LoVo (cell line): ENCODE measurements around the gene NISCH.

Experiments used
- DNase-seq: peaks from one replicate; pipeline ENCODE4 v3.0.0-alpha.2; 2016; ENCODE audit warnings: low spot score

Gene NISCH

DNA sequence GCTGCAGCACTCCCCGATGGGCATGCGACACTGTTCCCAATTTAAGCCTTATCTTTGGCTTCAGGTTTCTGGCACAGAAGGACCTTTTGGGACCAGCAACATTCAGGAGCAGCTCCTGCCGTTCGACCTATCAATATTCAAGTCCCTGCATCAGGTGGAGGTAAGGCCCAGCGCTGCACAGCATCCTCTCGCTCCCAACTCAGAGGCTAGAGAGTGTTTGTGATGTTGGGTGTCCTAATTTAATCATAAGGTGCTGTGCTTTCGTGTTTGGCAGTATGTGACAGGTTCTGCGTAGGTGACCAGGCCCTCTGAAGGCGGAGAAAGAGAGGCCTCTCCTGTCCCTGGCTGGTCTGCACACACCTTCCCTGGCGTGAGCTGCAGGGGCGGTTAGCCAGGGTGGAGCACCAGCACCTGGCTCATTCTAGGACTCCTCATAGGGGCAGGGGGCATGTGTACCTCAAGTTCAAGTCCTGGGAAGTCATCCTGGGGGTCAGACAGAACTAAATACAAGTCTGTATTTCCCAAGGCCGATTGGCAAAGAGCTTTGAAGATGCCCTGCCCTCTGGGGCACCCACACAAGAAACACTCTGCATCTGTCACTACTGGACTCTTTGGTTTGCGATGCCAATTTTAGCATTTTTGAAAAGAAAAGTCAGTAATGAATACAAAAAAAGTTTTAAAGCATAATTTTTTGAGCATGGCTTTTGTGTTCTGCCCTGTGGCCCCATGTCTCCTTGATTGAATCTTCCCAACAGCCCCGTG lies 17.0 kb downstream of the NISCH start:
- no peak for DNase-seq

DNA sequence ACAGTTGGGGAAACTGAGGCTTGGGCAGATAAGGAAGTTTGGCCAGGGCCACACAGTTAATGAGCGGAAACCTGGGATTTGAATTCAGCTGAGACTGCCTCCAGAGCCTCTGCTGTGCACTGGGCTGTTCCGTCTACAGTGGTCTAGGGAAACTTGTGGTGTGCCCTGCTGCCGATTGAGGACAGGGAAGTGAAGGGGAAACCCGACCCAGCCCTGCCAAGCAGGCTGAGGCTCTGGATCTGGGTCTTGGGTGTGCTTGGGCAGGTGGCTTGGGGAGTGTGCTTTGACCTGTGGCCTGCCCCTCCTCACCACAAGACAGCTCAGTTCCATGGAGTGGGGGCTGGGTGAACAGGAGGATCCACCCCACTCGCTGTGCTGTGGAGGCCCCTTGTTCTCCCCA lies 17.6 kb downstream of the NISCH start:
- DNase-seq = no peak

DNA sequence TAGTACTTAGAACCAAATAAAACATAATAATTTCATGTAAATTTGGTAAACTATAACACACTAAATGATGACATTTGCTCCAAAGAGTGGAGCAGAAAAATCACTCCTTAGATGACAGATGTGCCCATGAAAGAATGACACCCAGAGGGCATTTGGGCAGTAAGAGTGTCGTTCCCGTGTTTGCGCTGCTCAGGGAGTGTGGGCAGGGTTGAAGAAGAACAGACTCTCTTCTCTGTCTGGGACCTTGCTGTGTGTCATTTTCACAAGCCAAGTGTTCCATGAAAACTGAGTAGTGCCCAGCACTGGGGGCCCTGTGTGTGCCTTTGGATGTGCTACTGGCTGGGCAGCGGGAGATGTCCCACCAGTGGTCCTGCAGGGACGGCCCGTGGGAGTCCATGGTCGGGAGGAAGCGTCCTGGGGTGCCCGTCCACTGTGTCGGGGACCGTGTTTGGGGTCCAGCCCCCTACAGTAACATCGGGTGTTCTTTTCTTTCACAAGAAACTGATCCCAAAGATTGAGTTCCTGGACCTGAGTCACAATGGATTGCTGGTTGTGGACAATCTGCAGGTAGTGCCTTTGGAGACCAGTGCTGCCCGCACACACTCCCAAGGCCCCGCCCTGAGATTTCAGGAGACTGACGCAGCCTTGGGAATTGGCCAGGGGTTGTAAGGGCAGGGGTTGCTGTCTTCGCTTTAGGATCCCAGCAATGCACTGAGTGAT lies 21.8 kb downstream of the NISCH start:
- DNase-seq = no peak

DNA sequence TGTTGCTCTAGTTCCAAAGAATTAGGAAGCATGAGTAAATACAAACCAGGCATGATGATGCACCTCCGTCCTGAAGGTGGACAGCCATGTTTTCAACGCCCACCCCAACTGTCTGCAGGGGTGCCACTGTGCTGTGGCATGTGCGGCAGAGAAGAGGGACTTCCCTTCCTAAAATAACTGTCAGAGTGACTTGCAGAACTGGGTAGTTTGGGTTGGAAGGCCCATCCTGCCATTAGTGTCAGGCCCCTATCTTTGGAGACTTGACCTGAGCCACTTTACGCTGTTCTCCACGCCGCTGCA lies 22.3 kb downstream of the NISCH start:
- DNase-seq = no peak

DNA sequence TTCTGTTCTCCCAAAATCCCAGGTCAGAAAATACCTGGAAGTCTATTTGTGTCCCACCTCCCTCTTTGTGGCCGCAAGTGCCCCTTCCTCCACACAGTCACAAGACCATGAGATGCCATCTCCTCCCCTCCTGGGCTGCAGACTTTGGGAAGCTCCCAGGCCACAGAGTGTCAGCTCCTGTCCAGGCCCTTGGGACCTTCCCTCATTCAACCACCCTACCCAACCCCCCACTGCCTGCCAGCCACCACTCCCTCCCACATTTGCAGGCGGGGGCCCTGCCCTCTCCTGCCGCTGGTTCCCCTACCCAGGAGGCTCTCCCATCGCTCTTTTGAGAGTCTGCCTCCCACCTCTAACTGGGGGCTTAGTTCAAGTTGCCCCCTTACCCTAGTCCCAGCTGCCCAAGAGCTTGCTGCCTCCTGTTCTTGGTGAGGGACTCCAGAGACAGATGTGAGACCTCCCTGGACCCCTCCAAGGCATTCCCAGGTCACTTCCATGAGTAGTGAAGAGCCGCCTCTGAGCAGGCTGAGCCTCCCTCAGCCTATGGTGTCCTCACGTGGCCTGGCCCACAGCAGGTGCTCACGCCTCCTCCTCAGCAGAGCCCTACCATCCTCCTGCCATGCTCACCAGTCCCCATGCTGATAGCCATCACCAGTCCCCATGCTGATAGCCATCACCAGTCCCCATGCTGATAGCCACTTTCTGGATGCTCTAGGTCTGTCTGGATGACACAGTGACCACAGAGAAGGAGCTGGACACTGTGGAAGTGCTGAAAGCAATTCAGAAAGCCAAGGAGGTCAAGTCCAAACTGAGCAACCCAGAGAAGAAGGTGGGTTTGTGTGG lies 23.9 kb downstream of the NISCH start:
- DNase-seq = no peak

DNA sequence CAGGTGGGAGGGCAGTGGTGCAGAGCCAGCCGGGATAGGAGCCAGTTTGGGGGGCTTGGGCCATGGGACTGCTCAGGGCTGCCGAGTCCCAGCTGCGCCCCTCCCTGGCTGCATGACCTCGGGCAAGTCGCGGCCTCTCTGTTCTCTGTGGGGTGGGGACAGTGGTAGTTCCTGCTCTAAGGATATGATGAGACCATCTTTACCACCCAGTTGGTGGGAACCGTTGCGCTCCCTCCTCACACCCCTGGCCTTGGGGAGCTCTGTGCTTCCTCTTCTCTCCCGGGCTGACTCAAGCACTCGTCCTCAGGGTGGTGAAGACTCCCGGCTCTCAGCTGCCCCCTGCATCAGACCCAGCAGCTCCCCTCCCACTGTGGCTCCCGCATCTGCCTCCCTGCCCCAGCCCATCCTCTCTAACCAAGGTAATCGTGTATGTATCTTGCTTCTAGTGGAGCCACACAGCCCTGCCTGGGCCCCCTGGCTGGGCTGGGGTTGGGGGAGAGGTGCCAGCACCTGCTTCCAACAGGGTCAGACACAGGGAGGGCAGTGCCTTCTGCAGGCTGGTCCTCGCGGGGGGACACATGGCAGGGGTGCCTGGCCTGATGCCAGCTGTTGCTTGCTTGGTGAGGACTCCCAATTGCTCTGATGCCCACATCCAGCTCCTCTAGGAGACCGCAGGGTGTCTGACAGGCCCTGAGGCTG lies 24.6 kb downstream of the NISCH start:
- DNase-seq = no peak

DNA sequence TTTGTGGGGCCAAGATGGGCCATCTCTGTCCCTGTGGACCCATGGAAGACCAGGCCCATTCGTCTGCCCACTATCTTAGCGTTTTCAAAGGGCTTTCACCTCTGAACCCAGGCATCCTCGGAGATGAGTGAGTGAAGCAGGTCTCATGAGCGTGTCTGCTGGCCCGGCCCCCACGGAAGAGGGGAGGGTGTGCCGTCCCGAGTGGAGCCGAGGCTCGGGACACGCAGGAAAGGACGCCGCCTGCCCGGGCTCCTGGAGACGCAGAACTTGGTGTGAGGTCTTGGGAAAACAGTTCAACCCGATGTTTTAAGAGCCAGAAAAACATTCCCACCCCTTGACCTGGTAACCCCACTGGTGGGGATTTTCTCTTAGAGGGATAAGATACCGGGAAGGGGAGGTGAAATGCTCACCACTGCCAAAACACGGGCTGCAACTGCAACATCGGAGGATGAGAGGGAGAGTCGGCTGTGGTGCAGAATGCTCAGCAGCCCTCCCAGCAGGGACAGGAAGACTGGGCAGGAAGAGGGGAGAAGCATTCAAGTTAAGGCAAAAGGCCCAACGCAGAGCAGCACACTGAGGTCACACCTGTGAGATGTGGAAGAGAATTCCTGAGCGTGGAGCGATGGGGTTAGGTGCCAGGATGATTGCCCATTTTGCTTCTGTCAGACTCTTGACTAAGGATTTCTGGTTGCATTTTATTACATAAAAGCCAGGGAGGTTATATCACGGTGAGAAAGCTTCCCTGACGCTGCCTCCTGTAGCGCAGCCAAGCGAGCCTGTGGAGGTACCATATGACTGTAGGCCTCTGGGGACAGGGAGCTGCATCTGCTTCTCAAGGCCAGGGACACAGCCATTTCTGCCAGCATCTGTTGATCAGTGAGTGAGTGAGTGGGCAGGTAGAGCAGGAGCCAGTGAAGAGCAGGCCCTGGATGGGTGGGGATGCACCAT lies 25.6 kb downstream of the NISCH start:
- DNase-seq = no peak

DNA sequence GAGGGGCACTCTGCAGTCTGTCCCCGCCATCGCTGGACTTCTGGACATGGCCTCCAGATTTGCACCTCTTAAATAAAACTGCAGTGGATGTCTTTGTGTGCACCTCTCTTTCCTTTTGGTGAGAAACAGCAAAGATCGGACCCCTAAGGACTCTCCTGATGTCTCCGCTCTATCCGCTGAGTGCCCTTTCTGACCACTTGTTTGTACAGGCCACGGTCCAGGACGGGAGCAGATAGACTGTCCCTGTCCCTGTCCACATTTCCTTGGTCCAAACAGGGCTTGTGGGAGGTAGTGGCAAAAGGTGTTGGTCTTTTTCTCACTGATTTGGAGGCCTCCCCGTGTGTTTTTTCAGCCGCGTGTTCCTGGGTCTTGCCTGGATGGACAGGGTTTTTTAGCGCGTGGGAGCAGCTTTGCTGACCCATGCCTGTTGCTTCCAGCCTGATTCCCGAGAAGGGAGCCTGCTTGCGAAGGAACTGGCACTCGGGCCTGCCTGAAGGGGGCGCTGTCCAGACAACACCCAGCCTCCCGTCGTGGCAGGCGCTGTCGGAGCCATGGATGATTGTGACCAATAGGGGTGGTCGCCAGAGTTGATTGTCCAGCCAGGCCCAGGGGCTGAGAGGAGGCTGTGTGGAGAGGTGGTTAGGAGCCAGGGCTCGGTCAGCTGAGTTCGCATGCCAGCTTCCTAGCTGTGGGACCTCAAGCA lies 26.6 kb downstream of the NISCH start:
- no peak for DNase-seq

DNA sequence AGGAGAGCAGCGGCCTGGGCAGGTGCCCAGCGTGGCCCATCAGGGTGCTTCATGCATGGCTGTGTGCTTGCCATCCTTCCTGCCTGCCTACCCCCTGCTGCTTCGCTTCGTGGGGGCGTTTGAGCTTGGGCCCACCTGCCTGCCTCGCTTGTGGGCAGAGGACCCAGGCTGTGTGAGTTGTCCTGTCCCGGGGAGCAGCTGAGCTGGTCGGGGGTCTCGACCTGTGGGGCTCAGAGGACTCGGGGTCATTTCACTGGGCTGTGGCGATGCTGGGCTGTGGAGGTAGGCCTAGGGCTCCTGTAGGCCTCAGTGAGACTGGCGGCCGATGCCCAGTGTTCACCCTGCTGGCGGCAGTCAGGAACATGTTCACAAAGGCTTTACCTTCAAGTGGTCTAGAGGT lies 27.7 kb downstream of the NISCH start:
- no peak for DNase-seq

DNA sequence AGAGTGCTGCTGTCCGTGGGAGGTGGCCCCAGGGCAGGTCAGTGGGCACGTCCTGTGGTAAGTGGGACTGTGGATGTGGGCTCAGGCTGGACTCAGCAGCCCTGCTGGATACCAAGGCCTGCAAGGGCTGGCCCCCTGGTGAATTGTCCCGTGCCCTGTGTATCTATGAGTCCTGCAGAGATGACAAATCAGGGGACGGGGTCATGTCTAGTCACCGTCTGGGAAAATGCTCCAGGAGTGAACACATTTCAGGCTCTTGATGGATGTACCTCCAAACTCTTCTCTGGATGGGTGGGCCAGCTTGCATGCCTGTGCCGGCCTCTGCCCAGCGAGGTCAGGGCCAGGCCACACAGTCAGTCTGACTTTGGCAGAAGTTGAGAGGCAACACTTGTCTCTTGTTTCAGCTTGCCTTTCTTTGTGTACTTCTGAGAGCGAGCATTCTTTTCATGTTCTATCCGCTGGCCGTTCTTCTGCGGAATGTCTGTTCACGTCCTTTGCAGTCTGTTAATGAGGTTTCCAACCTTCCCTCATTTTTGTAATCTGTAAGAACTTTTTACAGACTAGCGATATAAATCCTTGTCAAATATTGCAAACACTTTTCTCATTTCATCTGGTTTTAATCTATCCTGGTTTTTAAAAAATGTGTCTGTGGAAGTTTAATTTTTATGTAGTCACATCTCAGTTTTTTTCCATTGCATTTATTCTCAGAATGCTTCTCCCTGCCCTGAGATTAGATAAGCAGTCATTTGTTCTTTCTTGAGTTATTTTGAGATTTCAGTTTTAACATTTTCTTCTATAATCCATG lies 28.4 kb downstream of the NISCH start:
- DNase-seq = no peak

DNA sequence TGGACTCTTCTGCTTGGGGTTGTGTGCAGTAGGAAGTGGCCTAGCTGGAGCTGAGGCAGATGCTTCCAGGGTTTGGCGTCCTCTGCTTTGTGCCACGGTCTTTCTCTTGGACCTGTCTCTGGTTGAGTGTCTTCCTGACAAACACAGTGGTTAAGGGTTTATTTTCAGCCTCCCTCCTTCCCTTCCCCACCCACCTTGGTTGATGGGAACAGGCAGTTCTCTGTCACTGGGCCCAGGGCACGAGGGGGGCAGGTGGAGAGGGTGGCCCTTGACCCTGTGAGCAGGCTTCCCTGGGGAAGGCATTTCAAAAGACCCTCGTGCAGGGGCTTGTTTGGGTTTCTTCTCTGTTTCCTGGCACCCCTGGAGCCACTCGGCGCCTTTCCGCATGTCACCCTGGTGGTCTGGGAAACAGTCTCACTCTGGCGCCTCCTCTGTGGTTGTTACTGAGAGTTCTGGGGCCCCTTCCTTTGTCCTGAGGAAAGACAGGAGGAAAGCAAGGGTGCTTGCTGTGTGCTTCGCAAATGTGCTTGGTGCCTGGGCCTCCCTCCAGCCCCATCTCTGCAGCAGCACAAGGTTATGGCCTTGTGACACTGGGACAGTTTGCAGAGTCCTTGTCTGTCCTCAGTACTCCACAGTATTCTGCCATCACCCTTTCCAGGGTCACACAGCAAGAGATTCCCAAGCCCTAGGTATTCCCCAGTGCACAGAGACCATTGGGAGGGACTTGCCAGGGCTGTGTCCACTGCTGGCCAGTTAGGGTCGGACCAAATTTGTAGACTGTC lies 29.5 kb downstream of the NISCH start:
- DNase-seq = no peak

DNA sequence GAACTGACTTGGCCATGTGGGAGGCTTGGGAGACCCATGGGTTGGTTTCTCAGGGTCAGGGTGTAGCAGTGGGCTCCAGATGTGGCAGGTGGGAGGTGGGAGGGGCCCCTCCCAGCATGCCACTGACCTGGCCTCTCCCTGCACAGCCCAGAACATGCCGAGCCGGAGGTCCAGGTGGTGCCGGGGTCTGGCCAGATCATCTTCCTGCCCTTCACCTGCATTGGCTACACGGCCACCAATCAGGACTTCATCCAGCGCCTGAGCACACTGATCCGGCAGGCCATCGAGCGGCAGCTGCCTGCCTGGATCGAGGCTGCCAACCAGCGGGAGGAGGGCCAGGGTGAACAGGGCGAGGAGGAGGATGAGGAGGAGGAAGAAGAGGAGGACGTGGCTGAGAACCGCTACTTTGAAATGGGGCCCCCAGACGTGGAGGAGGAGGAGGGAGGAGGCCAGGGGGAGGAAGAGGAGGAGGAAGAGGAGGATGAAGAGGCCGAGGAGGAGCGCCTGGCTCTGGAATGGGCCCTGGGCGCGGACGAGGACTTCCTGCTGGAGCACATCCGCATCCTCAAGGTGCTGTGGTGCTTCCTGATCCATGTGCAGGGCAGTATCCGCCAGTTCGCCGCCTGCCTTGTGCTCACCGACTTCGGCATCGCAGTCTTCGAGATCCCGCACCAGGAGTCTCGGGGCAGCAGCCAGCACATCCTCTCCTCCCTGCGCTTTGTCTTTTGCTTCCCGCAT lies 31.8 kb downstream of the NISCH start:
- DNase-seq = no peak

DNA sequence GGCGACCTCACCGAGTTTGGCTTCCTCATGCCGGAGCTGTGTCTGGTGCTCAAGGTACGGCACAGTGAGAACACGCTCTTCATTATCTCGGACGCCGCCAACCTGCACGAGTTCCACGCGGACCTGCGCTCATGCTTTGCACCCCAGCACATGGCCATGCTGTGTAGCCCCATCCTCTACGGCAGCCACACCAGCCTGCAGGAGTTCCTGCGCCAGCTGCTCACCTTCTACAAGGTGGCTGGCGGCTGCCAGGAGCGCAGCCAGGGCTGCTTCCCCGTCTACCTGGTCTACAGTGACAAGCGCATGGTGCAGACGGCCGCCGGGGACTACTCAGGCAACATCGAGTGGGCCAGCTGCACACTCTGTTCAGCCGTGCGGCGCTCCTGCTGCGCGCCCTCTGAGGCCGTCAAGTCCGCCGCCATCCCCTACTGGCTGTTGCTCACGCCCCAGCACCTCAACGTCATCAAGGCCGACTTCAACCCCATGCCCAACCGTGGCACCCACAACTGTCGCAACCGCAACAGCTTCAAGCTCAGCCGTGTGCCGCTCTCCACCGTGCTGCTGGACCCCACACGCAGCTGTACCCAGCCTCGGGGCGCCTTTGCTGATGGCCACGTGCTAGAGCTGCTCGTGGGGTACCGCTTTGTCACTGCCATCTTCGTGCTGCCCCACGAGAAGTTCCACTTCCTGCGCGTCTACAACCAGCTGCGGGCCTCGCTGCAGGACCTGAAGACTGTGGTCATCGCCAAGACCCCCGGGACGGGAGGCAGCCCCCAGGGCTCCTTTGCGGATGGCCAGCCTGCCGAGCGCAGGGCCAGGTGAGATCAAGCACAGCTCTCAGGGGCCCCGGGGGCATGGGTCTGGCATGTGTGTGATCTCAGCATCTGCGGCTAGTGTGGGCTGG lies 32.6 kb downstream of the NISCH start:
- DNase-seq = no peak

DNA sequence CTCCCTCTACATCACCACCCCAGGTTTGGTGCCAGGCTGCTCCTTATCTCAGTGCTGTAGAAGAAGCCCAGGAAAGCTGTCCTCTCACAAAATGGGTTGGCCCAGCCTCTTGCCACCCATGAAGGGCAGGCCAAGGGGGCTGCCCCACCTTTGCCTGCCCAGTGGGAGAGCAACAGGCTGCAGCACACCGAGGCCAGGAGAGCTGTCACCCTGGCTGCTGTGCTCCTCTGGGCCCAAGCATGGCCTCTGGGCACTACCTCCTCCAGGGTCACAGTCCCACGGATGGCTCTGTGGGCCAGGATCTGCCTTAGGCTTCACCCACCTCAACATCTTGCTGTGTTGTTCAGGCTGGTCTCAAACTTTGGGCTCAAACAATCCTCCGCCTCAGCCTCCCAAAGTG lies 33.3 kb downstream of the NISCH start:
- DNase-seq = no peak

DNA sequence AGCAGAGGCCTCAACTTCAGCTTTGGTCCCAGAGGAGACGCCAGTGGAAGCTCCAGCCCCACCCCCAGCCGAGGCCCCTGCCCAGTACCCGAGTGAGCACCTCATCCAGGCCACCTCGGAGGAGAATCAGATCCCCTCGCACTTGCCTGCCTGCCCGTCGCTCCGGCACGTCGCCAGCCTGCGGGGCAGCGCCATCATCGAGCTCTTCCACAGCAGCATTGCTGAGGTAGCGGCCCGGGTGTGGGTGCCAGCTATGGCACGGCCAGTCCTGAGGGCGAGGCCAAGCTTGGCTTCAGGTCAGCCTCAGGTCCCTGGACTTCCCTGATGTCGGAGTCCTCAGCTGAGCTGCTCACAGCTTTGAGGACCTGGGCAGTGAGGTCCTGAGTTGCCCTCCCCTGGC lies 34.0 kb downstream of the NISCH start:
- no peak for DNase-seq

DNA sequence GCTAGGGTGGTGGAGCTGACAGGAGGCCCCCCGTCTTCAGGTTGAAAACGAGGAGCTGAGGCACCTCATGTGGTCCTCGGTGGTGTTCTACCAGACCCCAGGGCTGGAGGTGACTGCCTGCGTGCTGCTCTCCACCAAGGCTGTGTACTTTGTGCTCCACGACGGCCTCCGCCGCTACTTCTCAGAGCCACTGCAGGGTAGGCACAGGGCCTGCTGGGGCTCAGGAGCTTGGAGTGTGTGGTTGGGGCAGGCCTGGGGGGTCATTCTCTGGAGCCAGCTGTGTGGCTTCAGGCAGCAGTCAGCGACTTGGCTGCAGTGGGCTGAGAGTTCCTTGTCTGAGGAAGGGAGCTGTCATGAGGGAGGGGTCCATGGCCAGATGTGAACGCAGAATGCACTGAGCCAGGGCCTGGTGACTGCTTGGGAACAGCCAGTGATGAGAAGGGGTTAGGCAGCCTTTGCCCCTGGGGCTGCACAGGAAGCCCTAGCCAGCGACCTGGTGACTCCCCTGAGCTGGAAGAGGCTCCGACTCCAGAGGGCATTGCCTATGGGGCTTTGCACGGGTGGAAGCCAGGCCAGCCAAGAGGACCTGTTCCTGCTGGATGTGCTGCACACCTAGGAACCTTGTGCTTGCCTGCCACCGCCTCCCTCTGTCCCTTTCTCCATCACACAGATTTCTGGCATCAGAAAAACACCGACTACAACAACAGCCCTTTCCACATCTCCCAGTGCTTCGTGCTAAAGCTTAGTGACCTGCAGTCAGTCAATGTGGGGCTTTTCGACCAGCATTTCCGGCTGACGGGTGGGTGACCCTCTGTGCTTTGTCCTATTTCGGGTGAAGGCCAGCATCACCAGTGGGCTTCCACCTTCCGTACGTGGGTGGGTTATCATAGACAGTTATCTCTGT lies 34.9 kb downstream of the NISCH start:
- no peak for DNase-seq
